Upper lobe of right lung (tissue), 1 donor: ENCODE results near the gene TNNT3. TPM values are rescaled to one million over a fixed set of nuclear protein-coding genes. Genes with fewer than 3 reads are reported as not detected.

Source experiments
- ATAC-seq: fragments of 200-7000 bp; cut with Tn5 transposase; one replicate; pipeline ENCODE4 v1.9.1; 2020; ENCODE audit warnings: mild to moderate bottlenecking, moderate library complexity
- DNase-seq: peaks from one replicate; pipeline ENCODE4 v3.0.0-alpha.2; 2020
- H3K27ac ChIP-seq: fragments of 200-600 bp; one replicate; pipeline ENCODE4 v1.8.0; 2022
- H3K27me3 ChIP-seq: fragments of 200-600 bp; one replicate; pipeline ENCODE4 v1.8.0; 2022; ENCODE audit warnings: mild to moderate bottlenecking
- H3K36me3 ChIP-seq: fragments of 200-600 bp; one replicate; pipeline ENCODE4 v1.8.0; 2022
- H3K4me1 ChIP-seq: fragments of 200-600 bp; one replicate; pipeline ENCODE4 v1.8.0; 2022
- H3K4me3 ChIP-seq: fragments of 200-600 bp; one replicate; pipeline ENCODE4 v1.8.0; 2022; ENCODE audit warnings: mild to moderate bottlenecking
- H3K9me3 ChIP-seq: fragments of 200-600 bp; one replicate; pipeline ENCODE4 v1.8.0; 2022
- CTCF ChIP-seq: fragments of 200-600 bp; IDR thresholded peaks from one replicate; pipeline ENCODE4 v1.8.0; 2022; ENCODE audit warnings: antibody characterized with exemption
- intact Hi-C: fragments of 100-400 bp; cut with DNase I; formaldehyde crosslinking; loops from one replicate; pipeline ENCODE4 v1.11.0; 2022
- total RNA-seq: library from RNA; stranded (reverse); fragmentation: NEBNext Ultra II Directional; extraction: Animal tissue kit (Norgen Biotek cat#: 25700); gene quantifications from one replicate; pipeline ENCODE4 v1.2.1, GENCODE V29; 2021
- donor health status: DM: no; HTN: yes; CAD: no; lungs with severe emphysema.

The TNNT3 gene
- total RNA-seq, 1 donor from 2014 or later: 0.43 TPM

DNA sequence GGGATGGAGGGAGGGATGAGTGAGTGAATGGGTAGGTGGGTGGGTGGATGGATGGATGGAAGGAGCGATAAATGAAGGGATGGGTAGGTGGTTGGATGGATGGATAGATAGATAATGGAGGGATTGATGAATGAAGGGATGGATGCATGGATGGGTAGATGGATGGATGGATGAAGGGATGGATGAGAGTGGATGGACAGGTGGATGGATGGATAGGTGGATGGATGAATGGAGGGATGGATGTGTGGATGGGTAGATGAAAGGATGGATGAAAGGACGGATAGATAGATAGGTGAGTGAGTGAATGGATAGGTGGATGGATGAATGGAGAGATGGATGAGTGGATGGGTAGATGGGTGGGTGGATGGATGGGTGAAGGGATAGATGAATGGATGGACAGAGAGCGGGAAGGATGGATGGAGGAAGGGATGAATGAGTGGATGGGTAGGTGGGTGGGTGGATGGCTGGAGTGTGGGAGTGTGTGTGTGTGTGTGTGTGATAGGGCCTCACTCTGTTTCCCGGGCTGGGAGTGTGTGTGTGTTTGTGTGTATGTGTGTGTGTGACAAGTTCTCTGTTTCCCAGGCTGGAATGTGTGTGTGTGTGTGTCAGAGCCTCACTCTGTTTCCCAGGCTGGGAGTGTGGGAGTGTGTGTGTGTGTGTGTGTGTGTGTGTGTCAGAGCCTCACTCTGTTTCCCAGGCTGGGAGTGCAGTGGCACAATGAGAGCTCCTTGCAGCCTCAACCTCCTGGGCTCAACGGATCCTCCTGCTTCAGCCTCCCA is 25.7 kb upstream of the TNNT3 start:
- no peaks in the 10 kb centered on the region for H3K9me3 ChIP-seq
- no peaks in the 10 kb centered on the region for H3K27me3 ChIP-seq
- no peaks in the 10 kb centered on the region for H3K36me3 ChIP-seq
- DNase-seq: no peak
- TF ChIP-seq CTCF: no peak
- intact Hi-C loops: loop anchor here (1.0 kb wide), 1 partner anchor 23 kb away; no protein-coding TSS in a partner anchor
- no peaks in the 10 kb centered on the region for H3K4me1 ChIP-seq
- no peak for ATAC-seq
- H3K27ac ChIP-seq: no peak overlapping the region
- H3K4me3 ChIP-seq: no peak overlapping the region

DNA sequence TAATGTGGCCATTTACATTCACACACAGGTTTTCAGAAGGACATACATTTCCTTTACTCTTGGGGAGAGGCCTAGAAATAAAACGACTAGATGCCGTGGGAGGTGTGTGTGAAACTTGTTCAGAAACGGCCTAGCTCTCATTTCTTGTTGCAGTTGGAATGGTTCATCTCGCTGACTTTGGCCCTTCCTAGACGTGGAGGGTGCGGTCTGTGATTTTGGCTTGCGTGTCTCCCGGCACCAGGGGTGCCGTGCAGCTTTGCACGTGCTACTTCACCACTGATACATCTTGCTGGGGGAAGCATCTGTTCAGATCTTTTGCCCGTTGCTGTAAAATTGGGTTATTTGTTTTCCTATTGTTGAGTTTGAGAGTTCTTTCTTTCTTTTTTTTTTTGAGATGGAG is 24.7 kb upstream of the TNNT3 start:
- Histone ChIP-seq H3K4me3 (no peak overlapping the region), H3K36me3 (no peaks in the 10 kb centered on the region), H3K27ac (no peak overlapping the region), H3K9me3 (no peaks in the 10 kb centered on the region), H3K4me1 (no peaks in the 10 kb centered on the region), H3K27me3 (no peaks in the 10 kb centered on the region)
- no peak for TF ChIP-seq CTCF
- intact Hi-C loops: loop anchor here (5.0 kb wide), 1 partner anchor 48 kb away; no protein-coding TSS in a partner anchor
- DNase-seq (peak; percentile 44), ATAC-seq (no peak)

DNA sequence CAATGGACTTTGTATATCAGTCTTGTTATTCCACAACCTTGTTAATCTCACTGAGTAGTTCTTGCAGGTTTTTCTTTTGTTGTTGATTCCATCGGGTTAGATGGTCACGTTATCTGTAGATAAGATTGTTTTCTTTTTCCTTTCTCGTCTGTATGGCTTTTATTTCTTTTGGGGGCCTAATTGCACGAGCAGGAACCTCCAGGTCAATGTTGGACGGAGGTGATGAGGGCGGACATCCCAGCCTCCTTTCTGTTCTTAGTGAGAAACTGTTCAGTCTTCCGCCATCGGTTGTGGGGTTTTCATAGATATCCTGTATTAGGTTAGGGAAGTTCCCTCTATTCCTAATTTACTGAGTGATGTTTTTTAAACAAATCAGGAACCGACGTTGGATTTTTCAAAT is 23.0 kb upstream of the TNNT3 start:
- Histone ChIP-seq H3K36me3 (no peaks in the 10 kb centered on the region), H3K27me3 (no peaks in the 10 kb centered on the region), H3K9me3 (no peaks in the 10 kb centered on the region), H3K4me1 (no peaks in the 10 kb centered on the region), H3K27ac (no peak overlapping the region), H3K4me3 (peak overlapping the region; percentile 14)
- ATAC-seq: no peak
- TF ChIP-seq CTCF: no peak
- DNase-seq: no peak
- intact Hi-C loops: loop anchor here (5.0 kb wide), 1 partner anchor 46 kb away; no protein-coding TSS in a partner anchor

GRCh38 chr11:1896923-1897322 is 22.6 kb upstream of the TNNT3 start:
- Histone ChIP-seq H3K36me3 (no peaks in the 10 kb centered on the region), H3K9me3 (no peaks in the 10 kb centered on the region), H3K4me1 (no peaks in the 10 kb centered on the region), H3K27me3 (no peaks in the 10 kb centered on the region), H3K27ac (no peak overlapping the region), H3K4me3 (peak overlapping the region; percentile 14)
- TF ChIP-seq CTCF: no peak
- ATAC-seq (peak; percentile 45), DNase-seq (no peak)
- intact Hi-C loops: loop anchor here (5.0 kb wide), 1 partner anchor 45 kb away; no protein-coding TSS in a partner anchor

- Histone ChIP-seq H3K36me3 (no peaks in the 10 kb centered on the region), H3K9me3 (no peaks in the 10 kb centered on the region), H3K27ac (no peak overlapping the region), H3K4me1 (no peaks in the 10 kb centered on the region), H3K27me3 (no peaks in the 10 kb centered on the region), H3K4me3 (no peak overlapping the region)
- TF ChIP-seq CTCF: no peak
- ATAC-seq: no peak
- DNase-seq: no peak
- intact Hi-C loops: loop anchor here (5.0 kb wide), 1 partner anchor 43 kb away; no protein-coding TSS in a partner anchor
Observed at GRCh38 chr11:1899090-1899489, 20.4 kb upstream of the TNNT3 start.
